Loucy (cell line): Measurements from ENCODE around the gene CTNNBL1.

Experiments
- EZH2phosphoT487 ChIP-seq: fragments of 200-600 bp; IDR thresholded peaks from 2 replicates; pipeline ENCODE4 v1.6.1; 2018; ENCODE audit warnings: antibody characterized with exemption, mild to moderate bottlenecking, moderate library complexity, borderline replicate concordance
- TF ChIP-seq, protein P1 (sequence below): fragments of 200-600 bp; sonication (generic); conservative IDR thresholded peaks from 2 replicates; pipeline ENCODE4 v1.5.1; 2014; ENCODE audit warnings: mild to moderate bottlenecking, antibody characterized with exemption, low read length

DNA sequence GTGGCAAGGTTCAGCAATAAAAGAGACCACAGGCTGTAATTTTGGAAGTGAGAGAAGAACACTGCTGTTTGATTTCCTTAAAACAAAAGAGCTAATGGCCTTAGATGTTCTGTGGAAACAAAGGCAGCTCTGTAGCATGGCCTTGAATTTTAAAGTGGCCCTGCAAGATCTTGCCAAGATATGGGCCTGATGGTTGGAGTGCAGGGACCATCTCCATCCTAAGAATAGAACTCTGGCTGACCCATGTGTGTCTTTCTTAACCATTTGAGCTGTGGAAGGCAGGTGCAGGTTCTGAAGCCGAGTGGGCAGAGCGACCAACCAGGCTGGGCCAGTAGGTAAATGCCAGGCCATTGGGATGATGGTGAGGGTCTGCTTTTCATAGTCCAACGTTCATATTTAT, 135.3 kb downstream of the CTNNBL1 start:
- TF ChIP-seq, protein P1, sequence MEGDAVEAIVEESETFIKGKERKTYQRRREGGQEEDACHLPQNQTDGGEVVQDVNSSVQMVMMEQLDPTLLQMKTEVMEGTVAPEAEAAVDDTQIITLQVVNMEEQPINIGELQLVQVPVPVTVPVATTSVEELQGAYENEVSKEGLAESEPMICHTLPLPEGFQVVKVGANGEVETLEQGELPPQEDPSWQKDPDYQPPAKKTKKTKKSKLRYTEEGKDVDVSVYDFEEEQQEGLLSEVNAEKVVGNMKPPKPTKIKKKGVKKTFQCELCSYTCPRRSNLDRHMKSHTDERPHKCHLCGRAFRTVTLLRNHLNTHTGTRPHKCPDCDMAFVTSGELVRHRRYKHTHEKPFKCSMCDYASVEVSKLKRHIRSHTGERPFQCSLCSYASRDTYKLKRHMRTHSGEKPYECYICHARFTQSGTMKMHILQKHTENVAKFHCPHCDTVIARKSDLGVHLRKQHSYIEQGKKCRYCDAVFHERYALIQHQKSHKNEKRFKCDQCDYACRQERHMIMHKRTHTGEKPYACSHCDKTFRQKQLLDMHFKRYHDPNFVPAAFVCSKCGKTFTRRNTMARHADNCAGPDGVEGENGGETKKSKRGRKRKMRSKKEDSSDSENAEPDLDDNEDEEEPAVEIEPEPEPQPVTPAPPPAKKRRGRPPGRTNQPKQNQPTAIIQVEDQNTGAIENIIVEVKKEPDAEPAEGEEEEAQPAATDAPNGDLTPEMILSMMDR = no peak
- no peak for TF ChIP-seq EZH2phosphoT487
